Gastroesophageal sphincter (tissue), 3 donors: ENCODE measurements around the gene S100B.

Source experiments
- EP300 ChIP-seq: sonication (generic); formaldehyde crosslinking; IDR thresholded peaks from one replicate; pipeline ENCODE4 v1.6.1; 2017; ENCODE audit warnings: antibody characterized with exemption, mild to moderate bottlenecking
- POLR2A ChIP-seq, 2 donors: fragments of 450-650 bp; IDR thresholded peaks; one replicate each; pipeline ENCODE4 v1.6.1; 2017; ENCODE audit warnings: antibody characterized with exemption in 2 of 2, mild to moderate bottlenecking in 2 of 2, moderate library complexity in 1 of 2
- POLR2AphosphoS5 ChIP-seq: sonication (generic); formaldehyde crosslinking; IDR thresholded peaks from one replicate; pipeline ENCODE4 v1.6.1; 2017; ENCODE audit warnings: antibody characterized with exemption
- TF ChIP-seq, protein P1 (sequence below), 4 experiments: fragments of 200-600 bp in 2 of 4; fragments of 450-650 bp in 2 of 4; sonication (generic) in 1 of 4; IDR thresholded peaks; one replicate each; pipeline ENCODE4 v1.5.1; 2017 to 2019; ENCODE audit warnings: antibody characterized with exemption in 4 of 4, mild to moderate bottlenecking in 2 of 4, moderate library complexity in 2 of 4

DNA sequence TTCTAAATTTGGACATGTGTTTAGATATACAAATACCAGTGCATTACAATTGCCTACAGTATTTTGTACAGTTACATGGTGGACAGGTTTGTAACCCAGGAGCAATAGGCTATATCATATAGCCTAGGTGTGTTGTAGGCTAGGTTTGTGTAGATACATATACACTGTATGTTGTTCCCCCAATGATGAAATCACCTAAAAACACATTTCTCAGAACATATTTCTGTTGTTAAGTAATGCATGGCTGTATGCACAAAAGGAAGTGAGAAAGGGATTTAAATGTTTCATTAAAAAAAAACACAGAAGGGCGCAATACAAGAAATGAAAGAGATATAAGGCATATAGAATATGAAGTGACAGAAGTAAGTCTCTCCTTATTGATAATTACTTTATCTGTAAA, 32.0 kb downstream of the S100B start:
- TF ChIP-seq, protein P1, sequence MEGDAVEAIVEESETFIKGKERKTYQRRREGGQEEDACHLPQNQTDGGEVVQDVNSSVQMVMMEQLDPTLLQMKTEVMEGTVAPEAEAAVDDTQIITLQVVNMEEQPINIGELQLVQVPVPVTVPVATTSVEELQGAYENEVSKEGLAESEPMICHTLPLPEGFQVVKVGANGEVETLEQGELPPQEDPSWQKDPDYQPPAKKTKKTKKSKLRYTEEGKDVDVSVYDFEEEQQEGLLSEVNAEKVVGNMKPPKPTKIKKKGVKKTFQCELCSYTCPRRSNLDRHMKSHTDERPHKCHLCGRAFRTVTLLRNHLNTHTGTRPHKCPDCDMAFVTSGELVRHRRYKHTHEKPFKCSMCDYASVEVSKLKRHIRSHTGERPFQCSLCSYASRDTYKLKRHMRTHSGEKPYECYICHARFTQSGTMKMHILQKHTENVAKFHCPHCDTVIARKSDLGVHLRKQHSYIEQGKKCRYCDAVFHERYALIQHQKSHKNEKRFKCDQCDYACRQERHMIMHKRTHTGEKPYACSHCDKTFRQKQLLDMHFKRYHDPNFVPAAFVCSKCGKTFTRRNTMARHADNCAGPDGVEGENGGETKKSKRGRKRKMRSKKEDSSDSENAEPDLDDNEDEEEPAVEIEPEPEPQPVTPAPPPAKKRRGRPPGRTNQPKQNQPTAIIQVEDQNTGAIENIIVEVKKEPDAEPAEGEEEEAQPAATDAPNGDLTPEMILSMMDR (IDR thresholded peaks at IDR 0.05) = no peak
- TF ChIP-seq POLR2A (IDR thresholded peaks at IDR 0.05) (no peak), POLR2AphosphoS5 (no peak), EP300 (no peak)
